ENCODE data around the gene KIF4B.

The KIF4B gene

GRCh38 chr5:155015239-155015638, 1.7 kb downstream of the KIF4B start:
- Mint-ChIP-seq H3K4me1 (no peaks in the 10 kb centered on the region), H3K27ac (no peak overlapping the region), H3K36me3 (ENCODE audit: low read depth) (no peaks in the 10 kb centered on the region), H3K27me3 (ENCODE audit: low read depth, poor library complexity) (peaks cover 4% of the 10 kb centered on the region), H3K4me3 (no peak overlapping the region), H3K9me3 (peaks cover 23% of the 10 kb centered on the region)
- no peak for DNase-seq
- TF ChIP-seq CTCF (IDR thresholded peaks at IDR 0.05) = no peak

GRCh38 chr5:155017610-155018009, 4.1 kb downstream of the KIF4B start:
- H3K36me3 Mint-ChIP-seq (ENCODE audit: low read depth) = no peaks in the 10 kb centered on the region
- H3K27ac Mint-ChIP-seq = no peak overlapping the region
- H3K27me3 Mint-ChIP-seq (ENCODE audit: low read depth, poor library complexity) = peaks cover 4% of the 10 kb centered on the region
- H3K4me1 Mint-ChIP-seq = no peaks in the 10 kb centered on the region
- no peak for TF ChIP-seq CTCF (IDR thresholded peaks at IDR 0.05)
- DNase-seq = no peak
- H3K9me3 Mint-ChIP-seq = peaks cover 23% of the 10 kb centered on the region
- no peak overlapping the region for H3K4me3 Mint-ChIP-seq

- no peak for DNase-seq
- no peak overlapping the region for H3K4me3 Mint-ChIP-seq
- H3K4me1 Mint-ChIP-seq = no peaks in the 10 kb centered on the region
- H3K27me3 Mint-ChIP-seq (ENCODE audit: low read depth, poor library complexity) = peaks cover 1% of the 10 kb centered on the region
- H3K36me3 Mint-ChIP-seq (ENCODE audit: low read depth) = no peaks in the 10 kb centered on the region
- H3K9me3 Mint-ChIP-seq = peaks cover 22% of the 10 kb centered on the region
- no peak overlapping the region for H3K27ac Mint-ChIP-seq
- TF ChIP-seq CTCF (IDR thresholded peaks at IDR 0.05) = no peak
These were observed 6.2 kb downstream of the KIF4B start for GRCh38 chr5:155019601-155020226.

GRCh38 chr5:155021842-155022241, 8.3 kb downstream of the KIF4B start:
- Mint-ChIP-seq H3K4me3 (no peak overlapping the region), H3K27ac (no peak overlapping the region), H3K9me3 (peaks cover 8% of the 10 kb centered on the region), H3K4me1 (no peaks in the 10 kb centered on the region), H3K36me3 (ENCODE audit: low read depth) (no peaks in the 10 kb centered on the region), H3K27me3 (ENCODE audit: low read depth, poor library complexity) (peaks cover 14% of the 10 kb centered on the region)
- TF ChIP-seq CTCF (IDR thresholded peaks at IDR 0.05) = no peak
- DNase-seq = no peak

GRCh38 chr5:155023320-155023719, 9.8 kb downstream of the KIF4B start:
- H3K4me1 Mint-ChIP-seq = no peaks in the 10 kb centered on the region
- no peak for TF ChIP-seq CTCF (IDR thresholded peaks at IDR 0.05)
- peaks cover 21% of the 10 kb centered on the region for H3K27me3 Mint-ChIP-seq (ENCODE audit: low read depth, poor library complexity)
- H3K9me3 Mint-ChIP-seq = peaks cover 17% of the 10 kb centered on the region
- DNase-seq = no peak
- no peaks in the 10 kb centered on the region for H3K36me3 Mint-ChIP-seq (ENCODE audit: low read depth)
- H3K4me3 Mint-ChIP-seq = no peak overlapping the region
- H3K27ac Mint-ChIP-seq = no peak overlapping the region

- no peak for TF ChIP-seq CTCF (IDR thresholded peaks at IDR 0.05)
- Mint-ChIP-seq H3K4me3 (no peak overlapping the region), H3K4me1 (no peaks in the 10 kb centered on the region), H3K36me3 (ENCODE audit: low read depth) (no peaks in the 10 kb centered on the region), H3K27me3 (ENCODE audit: low read depth, poor library complexity) (peaks cover 22% of the 10 kb centered on the region), H3K9me3 (peaks cover 17% of the 10 kb centered on the region), H3K27ac (no peak overlapping the region)
- DNase-seq = no peak
These were observed 10.5 kb downstream of the KIF4B start for GRCh38 chr5:155024015-155024414.
